HCEC 1CT (cell line): ENCODE data around the gene GART.
"Not testable (repeated sequence)": the region's sequence is repeated elsewhere in the genome, so short reads cannot be mapped to it uniquely, and the experiment has no call there.

Experiments
- DNase-seq: peaks from one replicate; pipeline ENCODE4 v3.0.0-alpha.2; 2017

GART gene

DNA sequence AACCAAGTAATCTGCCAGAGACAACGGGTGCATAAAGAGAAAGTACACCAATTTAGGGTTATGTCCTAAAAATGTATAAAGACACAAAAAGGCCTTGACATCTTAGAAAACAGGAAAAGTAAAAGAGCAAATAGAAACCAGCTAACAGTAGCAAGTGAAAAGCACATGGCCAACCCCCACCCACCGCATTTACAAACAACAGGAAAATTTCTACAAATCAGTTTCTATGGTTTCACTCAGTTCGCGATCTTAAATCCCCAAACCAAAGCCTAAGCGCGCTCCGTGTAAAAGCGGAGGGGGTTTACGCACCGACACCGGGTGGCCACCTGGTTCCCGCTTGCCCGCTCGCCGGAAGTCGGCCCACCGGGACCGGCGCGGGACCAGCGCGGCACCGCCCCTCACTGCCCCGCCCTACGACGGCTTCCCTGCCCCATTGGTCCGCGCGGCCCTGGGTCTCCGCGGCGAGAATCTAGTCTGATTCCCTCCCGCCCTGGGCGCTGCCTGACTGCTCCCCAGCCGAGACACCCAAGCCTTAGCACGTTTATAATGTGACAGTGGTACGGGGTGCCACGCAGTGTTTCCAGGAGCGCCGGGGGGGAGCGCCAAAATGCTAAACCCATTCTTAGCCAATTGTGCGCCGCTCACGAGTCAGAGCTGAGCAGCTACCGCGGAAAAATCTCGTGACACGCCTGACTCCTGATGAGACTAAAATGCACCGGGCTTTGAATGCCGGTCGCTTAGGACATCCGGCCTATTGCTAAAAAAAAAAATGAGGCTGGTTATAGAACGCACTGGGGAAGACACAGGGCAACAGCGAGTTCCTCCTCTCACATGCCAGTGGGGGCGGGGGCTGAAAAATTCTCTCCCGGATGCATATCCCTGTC is at the start of gene GART:
Gene GART (minus strand): TSS at position 362 of the 884 bp plus-strand sequence. CDS start 2,802 bp downstream, outside the sequence.
- DNase-seq, result peak; percentile 79

DNA sequence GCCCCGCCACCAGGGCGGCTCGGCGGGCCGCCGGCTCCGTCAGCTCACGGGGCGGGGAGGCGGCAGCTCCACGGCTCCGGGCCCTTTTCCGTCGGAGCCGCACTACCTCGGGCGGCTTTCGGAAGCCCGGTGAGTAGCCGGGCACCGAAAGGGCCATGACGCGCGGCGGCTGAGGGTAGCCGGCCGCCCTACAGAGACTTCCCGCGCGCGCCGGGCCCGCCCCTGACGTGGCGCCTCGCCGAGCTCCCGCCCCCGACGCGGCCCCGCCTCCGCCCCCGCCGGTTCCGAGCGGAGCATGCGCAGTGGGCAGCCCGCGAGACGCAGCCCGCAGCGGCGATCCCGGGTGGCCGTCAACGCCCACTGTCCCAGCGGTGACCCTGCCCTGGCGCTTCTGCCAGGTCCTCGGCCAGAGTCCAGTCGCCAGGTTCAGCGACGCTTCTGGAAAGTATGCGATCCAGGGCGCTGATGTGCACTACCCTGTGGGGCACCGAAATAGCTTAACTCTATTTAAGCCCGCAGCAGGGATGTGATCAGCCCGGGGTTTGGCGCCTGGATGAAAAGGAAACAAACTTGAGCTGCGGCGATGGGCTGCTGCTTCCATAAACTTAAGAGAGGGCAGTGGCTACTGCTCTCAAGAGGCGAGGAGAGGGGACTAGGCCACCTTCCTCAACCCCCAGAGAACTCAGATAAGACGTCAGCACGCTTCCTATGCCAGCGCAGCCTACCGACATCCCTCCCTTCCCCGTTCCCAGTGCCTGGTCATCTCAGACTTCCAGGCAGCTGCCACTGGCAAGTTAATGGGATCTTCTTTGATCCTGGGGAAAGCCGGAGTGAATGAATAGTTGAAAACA is 46.8 kb upstream of the GART start, which contains the start of gene DONSON:
Gene DONSON (minus strand): TSS at position 200 of the 851 bp plus-strand sequence. CDS start 43 bp downstream, at position 157.
- peak; percentile 81 for DNase-seq

DNA sequence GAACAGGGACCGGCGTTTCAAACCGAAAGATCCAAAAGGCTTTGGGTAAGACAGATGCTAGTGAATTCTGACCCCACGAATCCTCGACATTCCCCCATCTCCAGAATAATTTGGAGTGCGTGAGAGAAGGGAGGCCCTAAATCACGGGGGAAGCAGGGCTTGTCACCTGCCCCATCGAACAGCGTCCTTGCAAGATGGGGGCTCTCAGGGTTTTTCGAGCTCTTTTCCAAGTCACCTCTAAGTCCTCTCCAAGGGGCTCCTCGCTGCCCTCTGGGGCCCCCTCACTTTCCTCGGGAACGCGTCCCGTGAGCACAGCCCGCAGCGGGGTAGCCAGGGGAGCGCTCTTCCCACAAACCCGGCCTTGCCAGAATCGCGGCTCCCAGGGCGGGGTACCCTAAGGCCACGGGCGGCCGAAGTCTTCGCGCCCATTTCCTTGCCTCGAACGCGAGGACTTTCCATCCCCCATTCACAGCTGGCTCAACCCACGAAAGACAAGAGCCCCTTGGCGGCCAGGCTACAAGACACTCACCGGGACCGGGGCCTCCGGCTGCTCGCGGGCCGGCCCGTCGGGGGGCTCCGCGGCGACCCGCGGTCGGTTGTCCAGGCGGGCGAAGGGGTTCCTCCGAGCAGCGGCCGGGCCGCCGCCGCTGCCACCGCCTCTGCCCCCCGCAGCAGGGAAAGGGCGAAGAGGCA is 46.0 kb upstream of the GART start:
- DNase-seq, result peak; percentile 30

DNA sequence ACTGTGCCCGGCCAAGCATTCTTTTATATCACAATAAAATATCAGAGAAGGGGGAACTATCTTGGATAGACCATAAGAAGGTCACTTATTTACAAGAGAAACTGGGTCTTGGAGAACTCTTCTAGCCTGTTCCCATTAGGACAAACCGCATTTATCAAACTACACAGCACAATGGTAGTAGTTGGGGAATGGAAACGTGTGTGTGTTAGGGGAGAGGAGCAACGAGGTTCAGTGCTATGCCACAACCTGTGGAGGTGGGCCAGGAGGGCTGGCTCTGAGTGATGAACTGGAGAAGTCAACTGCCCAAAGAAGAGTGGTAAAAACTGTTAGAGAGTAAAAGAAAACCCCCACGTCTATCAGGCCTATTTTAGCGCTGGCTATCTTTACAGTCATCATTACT is 45.0 kb upstream of the GART start:
- no peak for DNase-seq

DNA sequence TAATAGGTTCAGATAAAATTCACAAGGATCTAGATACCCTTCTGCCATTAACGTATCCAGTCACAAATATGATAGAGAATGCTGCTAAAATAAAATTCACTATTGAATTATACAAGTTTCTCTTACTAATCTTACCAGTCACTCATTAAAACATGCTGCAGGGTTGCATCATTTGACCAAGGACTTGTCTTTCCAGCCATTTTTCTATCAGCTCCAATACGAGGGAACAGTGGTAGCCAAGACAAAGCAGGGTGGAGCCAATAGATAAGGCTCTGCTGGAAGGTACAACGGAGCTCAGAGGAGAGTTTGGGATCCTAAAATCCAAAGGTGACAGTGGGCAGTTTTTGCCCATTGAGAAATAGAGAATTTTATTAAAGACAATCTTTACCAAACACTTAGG is 42.5 kb upstream of the GART start:
- no peak for DNase-seq

DNA sequence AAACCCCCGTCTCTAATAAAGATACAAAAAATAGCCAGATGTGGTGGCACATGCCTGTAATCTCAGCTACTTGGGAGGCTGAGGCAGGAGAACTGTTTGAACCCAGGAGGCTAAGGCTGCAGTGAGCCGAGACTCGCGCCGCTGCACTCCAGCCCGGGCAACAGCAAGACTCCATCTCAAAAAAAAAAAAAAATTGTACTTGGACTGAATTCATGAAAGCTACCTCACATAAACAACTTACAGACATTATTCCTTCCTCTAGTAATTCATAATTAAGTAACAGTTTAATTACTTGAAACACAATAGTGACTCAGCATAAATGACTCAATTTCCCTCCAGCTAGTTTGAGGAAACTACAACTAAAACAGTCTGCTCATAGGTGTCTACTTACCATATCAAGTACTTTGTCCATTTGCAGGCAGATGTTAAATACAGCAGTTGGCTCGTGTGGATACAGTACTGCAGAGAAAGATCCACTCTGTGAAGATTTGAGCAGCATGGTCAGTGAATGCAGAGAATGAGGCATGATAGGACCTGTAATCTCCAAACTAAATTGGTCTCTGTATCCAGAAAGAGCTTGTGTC is 37.1 kb upstream of the GART start:
- DNase-seq, result peak; percentile 59

DNA sequence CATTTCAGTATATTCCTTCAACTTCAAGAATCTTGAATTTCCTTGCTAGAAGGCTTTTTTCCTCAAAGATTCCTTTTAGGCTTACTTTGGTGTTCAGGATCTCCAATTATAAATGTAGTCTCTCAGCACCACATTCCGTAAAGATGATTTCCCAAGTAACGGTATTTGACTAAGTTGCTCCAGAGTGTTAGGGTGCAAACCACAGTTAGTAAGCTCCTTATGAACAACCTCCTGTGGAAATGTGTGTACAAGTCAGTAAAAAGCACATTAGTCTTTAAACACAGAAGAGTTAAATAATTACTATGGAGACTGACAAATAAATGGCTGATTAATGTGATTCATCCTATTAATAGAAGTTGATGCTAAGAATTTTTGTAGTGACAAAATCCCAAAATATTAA is 36.3 kb upstream of the GART start:
- peak; percentile 64 for DNase-seq

DNA sequence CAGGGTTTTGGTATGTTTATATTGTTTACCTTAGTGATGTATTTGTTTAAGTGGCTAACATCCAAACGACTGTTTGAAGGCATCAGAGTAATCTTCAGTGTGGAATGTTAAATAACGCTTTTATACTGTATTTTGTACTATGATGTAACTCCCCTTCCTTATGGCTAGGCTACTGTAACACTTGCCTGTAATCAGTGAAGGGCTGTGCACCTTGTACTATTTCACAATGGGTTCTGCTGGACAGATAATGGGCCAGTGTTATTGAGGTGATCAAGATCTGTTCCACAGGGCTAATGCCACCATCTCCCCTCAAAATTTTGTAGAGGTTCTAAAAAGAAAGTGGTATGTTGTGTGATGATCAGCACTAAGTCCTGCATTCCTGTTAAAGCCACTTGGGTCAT is 34.8 kb upstream of the GART start:
- DNase-seq, result not testable (repeated sequence)

DNA sequence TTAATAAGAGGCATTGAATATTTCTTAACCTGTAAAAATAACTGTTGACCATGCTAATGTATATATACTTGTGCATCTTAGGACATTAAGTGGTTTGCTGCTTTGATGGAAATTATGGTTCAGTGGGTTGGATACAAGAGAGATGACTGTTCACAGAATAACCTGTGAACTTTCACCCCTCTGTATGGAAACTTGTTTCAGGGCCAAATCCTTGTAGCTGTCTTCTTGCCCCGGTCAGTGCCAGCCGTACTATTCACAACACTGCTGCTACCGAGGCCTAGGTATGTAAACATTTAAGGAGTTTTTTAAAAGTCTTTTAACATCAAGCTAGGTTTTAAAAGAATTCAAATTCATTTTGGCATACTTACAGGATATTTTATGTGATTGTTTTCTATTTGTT is 30.4 kb upstream of the GART start:
- DNase-seq, result no peak

DNA sequence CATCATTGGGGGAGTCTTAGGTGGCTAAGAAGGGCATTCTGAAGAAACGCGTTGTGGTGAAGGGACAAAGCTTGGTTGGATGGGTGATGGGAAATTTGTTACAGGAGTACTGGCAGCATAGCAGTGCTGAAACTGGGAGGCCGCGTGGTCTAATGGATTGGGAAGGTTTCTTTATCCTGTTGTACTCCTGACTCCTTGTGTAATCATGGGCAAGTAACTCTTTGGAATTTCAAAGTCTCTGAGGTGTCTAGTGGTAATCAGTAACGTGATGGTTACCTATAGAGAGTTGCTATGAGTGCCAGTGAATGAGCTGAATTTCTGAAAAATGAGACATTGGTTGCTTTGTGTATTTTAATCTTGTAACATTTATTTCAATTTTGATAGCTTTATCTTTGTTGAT is 28.1 kb upstream of the GART start:
- no peak for DNase-seq

DNA sequence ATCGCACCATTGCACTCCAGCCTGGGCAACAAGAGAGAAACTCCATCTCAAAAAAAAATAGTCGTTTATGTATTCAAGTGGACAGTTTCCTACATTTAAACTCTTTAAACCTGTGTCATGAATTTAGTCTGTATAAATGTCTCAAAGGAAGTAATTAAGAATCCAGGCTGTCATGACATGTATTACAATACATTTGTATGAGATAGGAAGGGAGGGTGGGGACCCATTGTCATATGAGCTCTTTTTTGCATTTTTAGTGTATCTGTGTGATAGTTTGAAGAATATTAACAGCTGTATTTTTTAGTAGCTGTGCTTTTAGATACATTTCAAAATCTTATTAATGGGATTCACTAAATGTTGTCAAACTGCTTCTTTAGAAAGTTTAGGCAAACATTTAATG is 26.5 kb upstream of the GART start:
- DNase-seq, result no peak

DNA sequence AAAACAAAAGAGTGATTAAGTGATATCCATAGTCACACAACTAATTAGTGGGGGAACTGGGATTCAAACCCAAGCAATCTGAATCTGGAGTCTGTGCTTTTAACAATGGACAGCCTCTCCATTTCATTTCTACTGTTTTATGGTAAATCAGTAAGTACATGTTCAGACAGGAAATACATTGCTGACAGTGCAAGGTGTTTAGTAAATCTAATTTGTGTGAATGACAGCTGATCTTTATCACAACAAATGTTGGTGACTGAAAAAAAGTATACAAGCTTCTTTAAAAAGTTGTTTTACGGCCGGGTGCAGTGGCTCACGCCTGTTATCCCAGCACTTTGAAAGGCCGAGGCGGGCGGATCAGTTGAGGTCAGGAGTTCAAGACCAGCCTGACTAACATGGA is 26.0 kb upstream of the GART start:
- no peak for DNase-seq

DNA sequence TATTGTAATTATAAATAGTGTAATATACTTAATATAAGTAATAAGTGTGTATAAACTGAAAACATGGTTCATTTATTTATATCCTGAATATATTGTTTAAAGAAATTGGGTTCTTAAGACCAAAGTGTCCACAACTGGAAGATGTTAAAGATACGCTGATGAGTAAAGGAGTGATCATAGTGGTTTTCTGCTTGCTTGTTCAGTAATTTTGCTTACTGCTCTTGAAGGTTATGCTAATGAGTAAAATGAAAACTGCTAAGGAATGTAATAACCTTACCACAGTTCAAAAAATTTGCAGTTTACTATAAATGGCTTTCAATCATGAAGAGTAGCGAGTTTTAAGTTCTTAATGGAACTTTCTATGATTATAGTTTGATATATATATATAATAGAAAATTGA is 24.6 kb upstream of the GART start:
- DNase-seq, result no peak

DNA sequence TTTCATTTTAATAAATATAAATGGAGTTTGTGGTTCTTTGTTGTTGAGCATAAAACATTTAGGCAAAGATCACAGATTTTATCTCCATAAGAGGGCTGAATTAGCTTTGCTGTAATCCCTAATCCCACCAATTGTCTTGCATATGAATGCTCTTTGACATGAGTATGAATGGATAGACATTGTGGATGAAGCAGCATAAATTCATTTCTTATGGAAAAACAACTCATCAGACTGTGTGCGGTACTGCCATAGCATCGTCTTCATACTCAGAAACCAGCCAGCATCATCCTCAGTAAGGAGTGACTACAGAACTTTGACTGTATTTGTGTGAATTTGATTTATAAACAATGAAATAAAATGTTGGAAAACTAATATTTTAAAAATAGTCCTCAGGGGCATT is 20.5 kb upstream of the GART start:
- DNase-seq, result no peak

DNA sequence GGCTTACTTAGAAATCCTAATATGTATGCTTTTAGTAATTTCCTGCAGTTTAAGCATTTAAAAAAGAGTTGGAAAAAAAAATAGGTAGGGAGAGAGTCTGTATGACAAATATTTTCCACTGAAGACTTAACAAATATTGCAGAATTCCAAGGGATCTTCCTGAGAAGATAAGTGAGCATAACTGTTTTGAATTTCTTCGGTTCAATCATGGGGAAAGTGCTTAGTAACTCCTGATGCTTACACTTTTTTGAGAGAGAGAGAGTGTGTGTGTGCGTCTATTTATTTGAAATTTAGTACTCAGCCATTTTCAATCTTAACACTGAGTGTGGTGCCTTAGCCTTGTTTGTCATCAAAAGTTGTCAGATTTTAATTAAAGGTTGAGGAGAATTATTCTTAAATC is 19.5 kb upstream of the GART start:
- no peak for DNase-seq

DNA sequence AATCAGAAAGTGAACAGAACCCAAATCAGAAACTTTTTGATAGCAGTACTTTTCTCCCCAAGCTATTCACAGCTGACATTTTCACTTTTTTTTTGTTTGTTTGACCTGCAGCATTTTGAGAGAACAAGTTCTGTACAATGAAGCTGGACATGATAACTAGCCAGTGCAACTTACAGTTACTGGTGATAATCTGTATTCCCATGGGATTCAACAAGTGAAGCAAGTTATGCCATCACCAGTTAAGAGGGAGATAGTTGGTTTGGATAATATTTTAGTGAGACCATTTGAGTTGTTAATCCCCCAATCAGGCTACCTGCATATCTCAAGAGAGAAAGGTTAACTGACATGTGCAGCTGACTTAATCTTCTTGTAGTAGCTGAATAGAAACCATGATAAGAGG is 19.0 kb upstream of the GART start:
- DNase-seq, result no peak

DNA sequence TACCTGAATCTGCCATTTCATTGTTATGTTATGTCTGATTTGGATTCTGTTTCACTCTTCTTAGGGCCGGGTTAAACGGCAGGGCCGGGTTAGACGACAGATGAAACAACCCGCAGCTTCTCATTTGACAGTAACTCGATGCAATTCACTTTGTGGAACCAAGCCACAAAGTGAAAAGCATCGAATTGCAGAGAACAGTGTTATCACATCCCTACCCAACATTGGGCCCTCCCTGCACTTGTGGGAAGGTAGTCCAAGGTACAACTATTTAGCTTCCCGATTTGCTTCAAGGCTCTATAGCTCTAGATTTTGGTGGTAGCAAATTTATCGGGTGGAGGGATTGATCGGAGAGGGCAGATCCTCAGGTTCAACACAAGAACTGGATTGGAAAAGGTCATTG is 17.9 kb upstream of the GART start:
- no peak for DNase-seq

DNA sequence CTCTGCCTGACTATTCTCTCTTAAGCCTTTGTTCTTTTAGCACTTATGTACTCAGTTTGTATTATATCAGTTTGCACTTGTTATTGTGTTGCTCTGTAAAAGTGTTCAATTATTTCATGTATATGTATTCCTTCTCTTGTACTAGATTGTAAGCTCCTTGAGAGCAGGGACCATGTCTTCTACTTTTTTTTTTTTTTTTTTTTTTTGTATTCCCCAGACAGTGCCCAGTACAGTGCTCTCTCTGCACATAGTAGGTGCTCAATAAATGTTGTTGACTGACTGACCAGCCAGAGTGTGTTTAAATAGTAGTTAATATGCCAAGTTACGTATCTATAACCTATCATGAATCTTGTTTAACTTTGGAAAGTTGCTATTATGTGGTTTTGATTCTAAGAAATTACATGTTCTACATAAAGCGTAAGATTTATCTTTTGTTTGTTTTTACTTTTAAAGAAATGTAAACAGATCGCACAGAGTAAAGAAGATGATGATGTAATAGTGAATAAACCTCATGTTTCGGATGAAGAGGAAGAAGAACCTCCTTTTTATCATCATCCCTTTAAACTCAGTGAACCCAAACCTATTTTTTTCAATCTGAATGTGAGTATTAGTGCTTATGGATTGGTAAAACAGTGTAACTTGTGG is 17.0 kb upstream of the GART start:
- peak; percentile 59 for DNase-seq

DNA sequence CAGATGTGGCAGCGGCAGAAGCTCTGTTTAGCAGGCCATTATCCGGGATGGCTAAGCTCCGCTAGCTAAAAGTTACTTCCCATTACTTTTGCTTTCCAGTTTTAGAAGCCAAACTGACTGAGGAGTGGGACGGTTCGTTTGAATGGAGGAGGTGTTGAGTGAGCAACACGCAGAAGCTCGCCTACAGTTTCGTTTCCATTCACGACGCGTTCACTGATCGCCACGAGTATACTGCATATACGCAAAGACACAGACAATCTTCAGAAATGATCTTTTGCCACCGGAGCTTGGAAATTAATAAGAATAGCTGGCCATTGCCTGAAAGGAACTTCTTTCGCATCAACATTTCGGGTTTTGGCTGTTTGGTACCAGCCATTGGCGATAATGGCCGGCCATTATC is 15.5 kb upstream of the GART start:
- no peak for DNase-seq

DNA sequence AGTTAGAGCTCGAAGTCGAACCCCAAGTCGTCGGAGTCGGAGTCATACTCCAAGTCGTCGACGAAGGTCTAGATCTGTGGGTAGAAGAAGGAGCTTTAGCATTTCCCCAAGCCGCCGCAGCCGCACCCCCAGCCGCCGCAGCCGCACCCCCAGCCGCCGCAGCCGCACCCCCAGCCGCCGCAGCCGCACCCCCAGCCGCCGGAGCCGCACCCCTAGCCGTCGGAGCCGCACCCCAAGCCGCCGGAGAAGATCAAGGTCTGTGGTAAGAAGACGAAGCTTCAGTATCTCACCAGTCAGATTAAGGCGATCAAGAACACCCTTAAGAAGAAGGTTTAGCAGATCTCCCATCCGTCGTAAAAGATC is 13.0 kb upstream of the GART start:
- DNase-seq, result no peak

DNA sequence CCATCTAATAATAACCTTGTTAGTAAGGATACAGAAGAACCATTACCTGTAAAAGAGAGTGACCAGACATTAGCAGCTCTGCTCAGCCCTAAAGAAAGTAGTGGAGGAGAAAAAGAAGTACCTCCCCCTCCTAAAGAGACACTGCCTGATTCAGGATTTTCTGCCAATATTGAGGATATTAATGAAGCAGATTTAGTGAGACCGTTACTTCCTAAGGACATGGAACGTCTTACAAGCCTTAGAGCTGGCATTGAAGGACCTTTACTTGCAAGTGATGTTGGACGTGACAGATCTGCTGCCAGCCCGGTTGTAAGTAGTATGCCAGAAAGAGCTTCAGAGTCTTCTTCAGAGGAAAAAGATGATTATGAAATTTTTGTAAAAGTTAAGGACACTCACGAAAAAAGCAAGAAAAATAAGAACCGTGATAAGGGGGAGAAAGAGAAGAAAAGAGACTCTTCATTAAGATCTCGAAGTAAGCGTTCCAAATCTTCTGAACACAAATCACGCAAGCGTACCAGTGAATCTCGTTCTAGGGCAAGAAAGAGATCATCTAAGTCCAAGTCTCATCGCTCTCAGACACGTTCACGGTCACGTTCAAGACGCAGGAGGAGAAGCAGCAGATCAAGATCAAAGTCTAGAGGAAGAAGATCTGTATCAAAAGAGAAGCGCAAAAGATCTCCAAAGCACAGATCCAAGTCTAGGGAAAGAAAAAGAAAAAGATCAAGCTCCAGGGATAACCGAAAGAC is 12.5 kb upstream of the GART start:
- DNase-seq, result no peak
